HCT116 (cell line): Measurements from ENCODE around the gene DLX2. TPM values are rescaled to one million over a fixed set of nuclear protein-coding genes. Genes with fewer than 3 reads are reported as not detected.

Experiments used
- ATAC-seq: fragments of 200-7000 bp; cut with Tn5 transposase; 2 replicates; pipeline ENCODE4 v1.9.1; 2020; ENCODE audit warnings: mild to moderate bottlenecking, moderate library complexity
- BruUV-seq: library from RNA; stranded (reverse); fragments of 400-500 nt; replicated peaks from 2 replicates; lab custom pipeline; 2021; lab: Mats Ljungman, UMichigan
- CTCF ChIA-PET: fragments of 300-600 bp; sonication (Branson Sonifier 250); formaldehyde crosslinking; loops from one replicate; lab custom pipeline; 2021; ENCODE audit warnings: antibody characterized with exemption; lab: Charles Lee
- POLR2A ChIA-PET: fragments of 300-600, 350-600 bp; sonication (Branson Sonifier 250); formaldehyde crosslinking; loops from one replicate; lab custom pipeline; 2021; ENCODE audit warnings: antibody characterized with exemption; lab: Charles Lee
- RAD21 ChIA-PET, 2 experiments: fragments of 300-600 bp; sonication (Branson Sonifier 250); formaldehyde crosslinking; loops; one replicate each; lab custom pipeline; 2023; ENCODE audit warnings: low total read pairs in 2 of 2; ENCODE audit not compliant: uncharacterized antibody in 2 of 2, unreplicated experiment in 2 of 2, low non-redundant PET in 1 of 2; lab: Charles Lee
- DNase-seq: peaks from one replicate; pipeline ENCODE4 v3.0.0-alpha.2; 2010; ENCODE audit warnings: low read depth, low spot score
- H2AFZ ChIP-seq: fragments of 200-600 bp; shearing (Covaris generic), sonication (generic); 2 replicates; pipeline ENCODE4 v1.6.1; 2017; ENCODE audit warnings: low read depth, mixed run types, mixed read lengths, antibody characterized with exemption, low read length; ENCODE audit not compliant: poor library complexity, severe bottlenecking
- H3K27ac ChIP-seq: 2 replicates; pipeline ENCODE4 v1.5.1; 2012; ENCODE audit warnings: low read depth, low read length
- H3K27me3 ChIP-seq: fragments of 200-600 bp; sonication (generic); 2 replicates; pipeline ENCODE4 v1.6.1; 2016; ENCODE audit warnings: mixed run types, low read length, mixed read lengths; ENCODE audit not compliant: insufficient read depth
- H3K36me3 ChIP-seq, 2 experiments: fragments of 200-500 bp in 1 of 2; fragments of 200-600 bp in 1 of 2; sonication (Bioruptor generic) in 1 of 2; sonication (generic) in 1 of 2; 2 replicates each; pipeline versions ENCODE4 v1.5.1 to v1.6.1; 2014 to 2016; ENCODE audit warnings: low read length in 2 of 2, inconsistent platforms in 1 of 2, mixed read lengths in 1 of 2, mixed run types in 1 of 2; ENCODE audit not compliant: insufficient read depth in 2 of 2, control insufficient read depth in 1 of 2
- H3K4me1 ChIP-seq, 2 experiments: fragments of 200-600 bp in 1 of 2; sonication (generic) in 1 of 2; 2 replicates each; pipeline versions ENCODE4 v1.5.1 to v1.6.1; 2012 to 2017; ENCODE audit warnings: low read length in 2 of 2, inconsistent platforms in 1 of 2, mild to moderate bottlenecking in 1 of 2, mixed read lengths in 1 of 2, mixed run types in 1 of 2, moderate library complexity in 1 of 2; ENCODE audit not compliant: insufficient read depth in 2 of 2, control insufficient read depth in 1 of 2
- H3K4me2 ChIP-seq: fragments of 200-600 bp; sonication (generic); 2 replicates; pipeline ENCODE4 v1.6.1; 2017; ENCODE audit warnings: mixed run types, low read length, mixed read lengths
- H3K4me3 ChIP-seq, 2 experiments: fragments of 200-600 bp in 1 of 2; sonication (generic) in 1 of 2; replicated peaks in 1 of 2; 2 replicates each; pipeline ENCODE4 v1.5.1; 2011 to 2016; ENCODE audit warnings: low read length in 2 of 2, control low read depth in 1 of 2, low read depth in 1 of 2, mild to moderate bottlenecking in 1 of 2, mixed read lengths in 1 of 2, mixed run types in 1 of 2
- H3K79me2 ChIP-seq: fragments of 200-600 bp; sonication (generic); 2 replicates; pipeline ENCODE4 v1.6.1; 2017; ENCODE audit warnings: mild to moderate bottlenecking, mixed run types, low read length, moderate library complexity, mixed read lengths; ENCODE audit not compliant: insufficient read depth
- H3K9ac ChIP-seq: fragments of 200-600 bp; sonication (generic); 2 replicates; pipeline ENCODE4 v1.6.1; 2016; ENCODE audit warnings: low read length, mixed read lengths
- H3K9me2 ChIP-seq: fragments of 200-600 bp; sonication (generic), shearing (Covaris generic); 2 replicates; pipeline ENCODE4 v1.6.1; 2017; ENCODE audit warnings: mixed run types, mild to moderate bottlenecking, moderate library complexity; ENCODE audit not compliant: insufficient read depth
- H3K9me3 ChIP-seq, 2 experiments: fragments of 200-500 bp in 1 of 2; fragments of 200-600 bp in 1 of 2; sonication (Bioruptor generic) in 1 of 2; sonication (generic) in 1 of 2; 2 replicates each; pipeline ENCODE4 v1.6.1; 2014 to 2017; ENCODE audit warnings: low read length in 2 of 2, mixed read lengths in 2 of 2, inconsistent platforms in 1 of 2, low read depth in 1 of 2, mild to moderate bottlenecking in 1 of 2, mixed run types in 1 of 2, moderate library complexity in 1 of 2; ENCODE audit not compliant: control insufficient read depth in 1 of 2, insufficient read depth in 1 of 2
- H4K20me1 ChIP-seq: fragments of 200-600 bp; sonication (generic), shearing (Covaris generic); 2 replicates; pipeline ENCODE4 v1.6.1; 2017; ENCODE audit warnings: mixed run types, mild to moderate bottlenecking, moderate library complexity; ENCODE audit not compliant: insufficient read depth
- CEBPB ChIP-seq: IDR thresholded peaks from 2 replicates; pipeline ENCODE4 v1.6.1; 2012; ENCODE audit warnings: low read depth
- ELF1 ChIP-seq: IDR thresholded peaks from 2 replicates; pipeline ENCODE4 v1.6.1; 2012; ENCODE audit warnings: low read depth, borderline replicate concordance
- EZH2 ChIP-seq: fragments of 200-600 bp; sonication (generic); IDR thresholded peaks from 2 replicates; pipeline ENCODE4 v1.6.1; 2017; ENCODE audit warnings: antibody characterized with exemption, mixed run types
- EZH2phosphoT487 ChIP-seq: fragments of 200-600 bp; IDR thresholded peaks from 2 replicates; pipeline ENCODE4 v1.6.1; 2018; ENCODE audit warnings: antibody characterized with exemption, borderline replicate concordance
- POLR2AphosphoS5 ChIP-seq: IDR thresholded peaks from 2 replicates; pipeline ENCODE4 v1.6.1; 2011; ENCODE audit warnings: mild to moderate bottlenecking, low read depth, low read length, moderate library complexity
- RAD21 ChIP-seq: IDR thresholded peaks from 2 replicates; pipeline ENCODE4 v1.6.1; 2012; ENCODE audit warnings: low read depth, mild to moderate bottlenecking
- SIN3A ChIP-seq: IDR thresholded peaks from 2 replicates; pipeline ENCODE4 v1.6.1; 2012; ENCODE audit warnings: low read depth
- SP1 ChIP-seq: IDR thresholded peaks from 2 replicates; pipeline ENCODE4 v1.6.1; 2012; ENCODE audit warnings: low read depth
- SRF ChIP-seq: IDR thresholded peaks from 2 replicates; pipeline ENCODE4 v1.6.1; 2012; ENCODE audit warnings: low read depth
- TCF7L2 ChIP-seq: IDR thresholded peaks from 2 replicates; pipeline ENCODE4 v1.7.0; 2011; ENCODE audit warnings: borderline replicate concordance, inconsistent platforms; ENCODE audit not compliant: insufficient read depth, insufficient read length; ENCODE audit errors: extremely low read depth
- ZFX ChIP-seq: fragments of 450-650 bp; IDR thresholded peaks from 2 replicates; pipeline ENCODE4 v1.6.1; 2017
- ZNF274 ChIP-seq: fragments of 200-500 bp; sonication (Bioruptor generic); IDR thresholded peaks from 2 replicates; pipeline ENCODE4 v1.6.1; 2014; ENCODE audit warnings: mild to moderate bottlenecking, low read depth, low read length, inconsistent platforms
- intact Hi-C: fragments of 100-400 bp; cut with micrococcal nuclease; formaldehyde crosslinking; loops from 2 replicates; pipeline ENCODE4 v1.10.0; 2022
- total RNA-seq: library from RNA; stranded (reverse); gene quantifications from one replicate; pipeline ENCODE4 v1.2.1, GENCODE V29; 2021; ENCODE audit not compliant: unreplicated experiment
- TF ChIP-seq, protein P1 (sequence below): IDR thresholded peaks from 2 replicates; pipeline ENCODE4 v1.6.1; 2012; ENCODE audit warnings: low read depth
- TF ChIP-seq, protein P2 (sequence below), 3 experiments: fragments of 200-600 bp in 1 of 3; sonication (generic) in 1 of 3; IDR thresholded peaks in 2 of 3; conservative IDR thresholded peaks in 1 of 3; 2 replicates each; pipeline ENCODE4 v1.5.1; 2012 to 2017; ENCODE audit warnings: low read depth in 2 of 3, low read length in 2 of 3, antibody characterized with exemption in 1 of 3, borderline replicate concordance in 1 of 3, control low read depth in 1 of 3, mild to moderate bottlenecking in 1 of 3, mixed read lengths in 1 of 3, mixed run types in 1 of 3, moderate library complexity in 1 of 3; ENCODE audit not compliant: insufficient read depth in 1 of 3

DLX2 gene
- total RNA-seq, 1 experiment from 2014 or later, result 3.7 TPM

DNA sequence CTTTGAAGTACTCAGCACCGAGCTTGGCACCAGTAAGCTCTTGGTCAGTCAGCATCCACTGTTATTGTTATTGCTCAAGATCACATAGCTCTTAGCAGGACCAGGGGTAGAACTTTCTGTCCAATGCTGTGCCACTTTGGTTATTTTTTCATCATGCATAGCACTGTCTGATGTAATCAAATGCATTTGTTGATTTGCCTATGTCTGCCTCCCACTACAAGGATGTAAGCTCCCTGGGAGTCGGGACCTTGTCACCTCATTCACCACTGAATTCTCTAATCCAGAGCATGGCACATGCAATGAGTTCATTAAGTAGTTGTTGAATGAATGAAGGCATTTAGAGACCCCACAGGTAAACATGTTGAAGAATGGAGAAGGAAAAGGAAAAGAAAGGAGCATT, 46.4 kb downstream of the DLX2 start (continued):
- TF ChIP-seq, protein P1, sequence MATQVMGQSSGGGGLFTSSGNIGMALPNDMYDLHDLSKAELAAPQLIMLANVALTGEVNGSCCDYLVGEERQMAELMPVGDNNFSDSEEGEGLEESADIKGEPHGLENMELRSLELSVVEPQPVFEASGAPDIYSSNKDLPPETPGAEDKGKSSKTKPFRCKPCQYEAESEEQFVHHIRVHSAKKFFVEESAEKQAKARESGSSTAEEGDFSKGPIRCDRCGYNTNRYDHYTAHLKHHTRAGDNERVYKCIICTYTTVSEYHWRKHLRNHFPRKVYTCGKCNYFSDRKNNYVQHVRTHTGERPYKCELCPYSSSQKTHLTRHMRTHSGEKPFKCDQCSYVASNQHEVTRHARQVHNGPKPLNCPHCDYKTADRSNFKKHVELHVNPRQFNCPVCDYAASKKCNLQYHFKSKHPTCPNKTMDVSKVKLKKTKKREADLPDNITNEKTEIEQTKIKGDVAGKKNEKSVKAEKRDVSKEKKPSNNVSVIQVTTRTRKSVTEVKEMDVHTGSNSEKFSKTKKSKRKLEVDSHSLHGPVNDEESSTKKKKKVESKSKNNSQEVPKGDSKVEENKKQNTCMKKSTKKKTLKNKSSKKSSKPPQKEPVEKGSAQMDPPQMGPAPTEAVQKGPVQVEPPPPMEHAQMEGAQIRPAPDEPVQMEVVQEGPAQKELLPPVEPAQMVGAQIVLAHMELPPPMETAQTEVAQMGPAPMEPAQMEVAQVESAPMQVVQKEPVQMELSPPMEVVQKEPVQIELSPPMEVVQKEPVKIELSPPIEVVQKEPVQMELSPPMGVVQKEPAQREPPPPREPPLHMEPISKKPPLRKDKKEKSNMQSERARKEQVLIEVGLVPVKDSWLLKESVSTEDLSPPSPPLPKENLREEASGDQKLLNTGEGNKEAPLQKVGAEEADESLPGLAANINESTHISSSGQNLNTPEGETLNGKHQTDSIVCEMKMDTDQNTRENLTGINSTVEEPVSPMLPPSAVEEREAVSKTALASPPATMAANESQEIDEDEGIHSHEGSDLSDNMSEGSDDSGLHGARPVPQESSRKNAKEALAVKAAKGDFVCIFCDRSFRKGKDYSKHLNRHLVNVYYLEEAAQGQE, result no peak
- no peak for TF ChIP-seq EZH2
- TF ChIP-seq POLR2AphosphoS5, result no peak
- no peak for TF ChIP-seq ZFX
- no peak for TF ChIP-seq RAD21

DNA sequence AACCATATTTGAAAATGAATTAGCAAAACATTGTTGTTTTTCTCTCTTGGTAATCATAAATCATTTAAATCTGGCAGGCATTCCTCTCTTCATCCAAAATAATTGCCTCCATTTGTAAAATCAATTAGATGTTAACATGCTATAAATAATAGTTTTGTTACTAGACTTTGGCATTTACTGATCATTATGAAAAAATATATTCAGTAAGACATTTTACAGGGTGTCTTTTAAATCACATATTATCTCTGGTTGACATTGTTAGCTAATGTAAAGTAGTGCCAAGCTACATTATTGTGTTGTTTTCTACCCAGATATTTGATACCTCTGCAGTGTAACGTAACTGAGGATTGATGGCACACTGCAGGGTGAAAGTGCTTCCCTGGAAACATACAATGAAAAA, 49.2 kb downstream of the DLX2 start:
- CTCF ChIA-PET, result no interaction called here
- POLR2A ChIA-PET, result no interaction called here
- BruUV-seq, result no TSS peak

More for the DNA sequence above, 49.2 kb downstream of the DLX2 start:
- Histone ChIP-seq H4K20me1 (no peaks in the 10 kb centered on the region), H2AFZ (no peak overlapping the region), H3K9me2 (no peaks in the 10 kb centered on the region), H3K27ac (no peak overlapping the region), H3K79me2 (no peaks in the 10 kb centered on the region), H3K4me2 (no peak overlapping the region), H3K9ac (no peak overlapping the region), H3K36me3 (no peaks in the 10 kb centered on the region), H3K4me3 (no peak overlapping the region), H3K9me3 (no peaks in the 10 kb centered on the region), H3K27me3 (no peaks in the 10 kb centered on the region), H3K4me1 (no peaks in the 10 kb centered on the region)
- RAD21 ChIA-PET, result no interaction called here
- DNase-seq, result no peak
- intact Hi-C loops, result no loop called here
- ATAC-seq, result no peak
- TF ChIP-seq, protein P2, sequence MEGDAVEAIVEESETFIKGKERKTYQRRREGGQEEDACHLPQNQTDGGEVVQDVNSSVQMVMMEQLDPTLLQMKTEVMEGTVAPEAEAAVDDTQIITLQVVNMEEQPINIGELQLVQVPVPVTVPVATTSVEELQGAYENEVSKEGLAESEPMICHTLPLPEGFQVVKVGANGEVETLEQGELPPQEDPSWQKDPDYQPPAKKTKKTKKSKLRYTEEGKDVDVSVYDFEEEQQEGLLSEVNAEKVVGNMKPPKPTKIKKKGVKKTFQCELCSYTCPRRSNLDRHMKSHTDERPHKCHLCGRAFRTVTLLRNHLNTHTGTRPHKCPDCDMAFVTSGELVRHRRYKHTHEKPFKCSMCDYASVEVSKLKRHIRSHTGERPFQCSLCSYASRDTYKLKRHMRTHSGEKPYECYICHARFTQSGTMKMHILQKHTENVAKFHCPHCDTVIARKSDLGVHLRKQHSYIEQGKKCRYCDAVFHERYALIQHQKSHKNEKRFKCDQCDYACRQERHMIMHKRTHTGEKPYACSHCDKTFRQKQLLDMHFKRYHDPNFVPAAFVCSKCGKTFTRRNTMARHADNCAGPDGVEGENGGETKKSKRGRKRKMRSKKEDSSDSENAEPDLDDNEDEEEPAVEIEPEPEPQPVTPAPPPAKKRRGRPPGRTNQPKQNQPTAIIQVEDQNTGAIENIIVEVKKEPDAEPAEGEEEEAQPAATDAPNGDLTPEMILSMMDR (IDR thresholded peaks at IDR 0.05 in 2 of 3, conservative IDR thresholded peaks at IDR 0.05 in 1 of 3; ENCODE audit: borderline replicate concordance in 1 of 3, insufficient read depth in 1 of 3, low read depth in 2 of 3, low read length in 2 of 3), result no peak
- TF ChIP-seq EZH2phosphoT487 (no peak), ZFX (no peak), ZNF274 (no peak), SRF (no peak), TCF7L2 (no peak), ELF1 (no peak), EZH2 (no peak), RAD21 (no peak), SP1 (no peak), SIN3A (no peak), CEBPB (no peak)
- TF ChIP-seq, protein P1, result no peak
